ENCODE data around the gene TMC8. TPM values are rescaled to one million over a fixed set of nuclear protein-coding genes. Genes with fewer than 3 reads are reported as not detected.

The TMC8 gene
- polyA plus RNA-seq, 1 experiment: not detected

GRCh38 chr17:78128551-78129350, 1.8 kb upstream of the TMC8 start, which contains the start of gene TMC6:
TSS of gene TMC6 (minus strand) at chr17:78128755. CDS start at chr17:78126832, 1,923 bp downstream.
- no peak for DNase-seq (ENCODE audit: low read depth, low spot score)
- ChIA-PET POLR2A (interaction anchor here (0.6 to 0.7 kb wide), 2 partner anchors 13 to 1630 kb away, joined by 3 to 6 read pairs; no protein-coding TSS in a partner anchor), CTCF (interaction anchor here (1.4 kb wide), 1 partner anchor 58 kb away, joined by 4 read pairs; the partner anchor contains the start of genes AFMID and TK1)
- TF ChIP-seq, protein P1, sequence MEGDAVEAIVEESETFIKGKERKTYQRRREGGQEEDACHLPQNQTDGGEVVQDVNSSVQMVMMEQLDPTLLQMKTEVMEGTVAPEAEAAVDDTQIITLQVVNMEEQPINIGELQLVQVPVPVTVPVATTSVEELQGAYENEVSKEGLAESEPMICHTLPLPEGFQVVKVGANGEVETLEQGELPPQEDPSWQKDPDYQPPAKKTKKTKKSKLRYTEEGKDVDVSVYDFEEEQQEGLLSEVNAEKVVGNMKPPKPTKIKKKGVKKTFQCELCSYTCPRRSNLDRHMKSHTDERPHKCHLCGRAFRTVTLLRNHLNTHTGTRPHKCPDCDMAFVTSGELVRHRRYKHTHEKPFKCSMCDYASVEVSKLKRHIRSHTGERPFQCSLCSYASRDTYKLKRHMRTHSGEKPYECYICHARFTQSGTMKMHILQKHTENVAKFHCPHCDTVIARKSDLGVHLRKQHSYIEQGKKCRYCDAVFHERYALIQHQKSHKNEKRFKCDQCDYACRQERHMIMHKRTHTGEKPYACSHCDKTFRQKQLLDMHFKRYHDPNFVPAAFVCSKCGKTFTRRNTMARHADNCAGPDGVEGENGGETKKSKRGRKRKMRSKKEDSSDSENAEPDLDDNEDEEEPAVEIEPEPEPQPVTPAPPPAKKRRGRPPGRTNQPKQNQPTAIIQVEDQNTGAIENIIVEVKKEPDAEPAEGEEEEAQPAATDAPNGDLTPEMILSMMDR (IDR thresholded peaks at IDR 0.05; ENCODE audit: low read depth, low read length): no peak
- H3K27ac ChIP-seq (ENCODE audit: low read depth, low read length): no peak within 1 kb of the TSS
- H3K4me3 ChIP-seq (ENCODE audit: low read depth, low read length): peak within 1 kb of the TSS; percentile 56
- peaks cover 4% of the 10 kb centered on the region; the same call in 1 of the 2 replicates for H3K9me3 ChIP-seq (ENCODE audit: control insufficient read depth, insufficient read depth, low read length)
- H3K27me3 ChIP-seq (ENCODE audit: control insufficient read depth, insufficient read depth, low read length): peaks cover 35% of the 10 kb centered on the region

GRCh38 chr17:78129351-78130089, 1.1 kb upstream of the TMC8 start:
- POLR2A ChIA-PET: no interaction called here
- no peak for DNase-seq (ENCODE audit: low read depth, low spot score)
- CTCF ChIA-PET: interaction anchor here (0.6 kb wide), 1 partner anchor 57 kb away, joined by 3 read pairs; the partner anchor contains the start of gene TK1
- Histone ChIP-seq H3K27me3 (ENCODE audit: control insufficient read depth, insufficient read depth, low read length) (peaks cover 39% of the 10 kb centered on the region), H3K4me3 (ENCODE audit: low read depth, low read length) (no peak overlapping the region), H3K9me3 (ENCODE audit: control insufficient read depth, insufficient read depth, low read length) (peaks cover 4% of the 10 kb centered on the region; the same call in 1 of the 2 replicates), H3K27ac (ENCODE audit: low read depth, low read length) (no peak overlapping the region)
- TF ChIP-seq, protein P1 (IDR thresholded peaks at IDR 0.05; ENCODE audit: low read depth, low read length): no peak

DNA sequence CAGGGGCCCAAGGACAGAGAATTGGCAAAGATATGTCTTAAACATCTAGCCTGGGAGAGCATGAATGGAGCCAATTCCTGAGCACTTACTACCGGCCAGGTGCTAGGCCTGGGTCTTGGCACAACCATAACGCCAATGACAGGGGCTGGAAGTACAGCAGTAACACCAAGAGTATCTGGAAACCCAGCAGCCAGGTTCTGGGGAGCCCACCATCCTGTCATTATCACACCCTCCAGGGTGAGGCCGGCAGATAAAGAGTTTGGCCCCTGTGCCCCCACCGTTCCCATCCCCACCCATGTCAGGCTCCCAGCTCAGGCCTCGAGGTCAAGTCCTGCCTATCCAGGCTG, 508 bp upstream of the TMC8 start:
- no peak for DNase-seq (ENCODE audit: low read depth, low spot score)
- ChIA-PET CTCF (interaction anchor here (1.1 kb wide), 1 partner anchor 12 kb away, joined by 4 read pairs; no protein-coding TSS in a partner anchor), POLR2A (no interaction called here)
- Histone ChIP-seq H3K27me3 (ENCODE audit: control insufficient read depth, insufficient read depth, low read length) (peaks cover 45% of the 10 kb centered on the region), H3K27ac (ENCODE audit: low read depth, low read length) (no peak overlapping the region), H3K4me3 (ENCODE audit: low read depth, low read length) (no peak overlapping the region), H3K9me3 (ENCODE audit: control insufficient read depth, insufficient read depth, low read length) (peaks cover 4% of the 10 kb centered on the region; the same call in 1 of the 2 replicates)
- TF ChIP-seq, protein P1 (IDR thresholded peaks at IDR 0.05; ENCODE audit: low read depth, low read length): no peak

DNA sequence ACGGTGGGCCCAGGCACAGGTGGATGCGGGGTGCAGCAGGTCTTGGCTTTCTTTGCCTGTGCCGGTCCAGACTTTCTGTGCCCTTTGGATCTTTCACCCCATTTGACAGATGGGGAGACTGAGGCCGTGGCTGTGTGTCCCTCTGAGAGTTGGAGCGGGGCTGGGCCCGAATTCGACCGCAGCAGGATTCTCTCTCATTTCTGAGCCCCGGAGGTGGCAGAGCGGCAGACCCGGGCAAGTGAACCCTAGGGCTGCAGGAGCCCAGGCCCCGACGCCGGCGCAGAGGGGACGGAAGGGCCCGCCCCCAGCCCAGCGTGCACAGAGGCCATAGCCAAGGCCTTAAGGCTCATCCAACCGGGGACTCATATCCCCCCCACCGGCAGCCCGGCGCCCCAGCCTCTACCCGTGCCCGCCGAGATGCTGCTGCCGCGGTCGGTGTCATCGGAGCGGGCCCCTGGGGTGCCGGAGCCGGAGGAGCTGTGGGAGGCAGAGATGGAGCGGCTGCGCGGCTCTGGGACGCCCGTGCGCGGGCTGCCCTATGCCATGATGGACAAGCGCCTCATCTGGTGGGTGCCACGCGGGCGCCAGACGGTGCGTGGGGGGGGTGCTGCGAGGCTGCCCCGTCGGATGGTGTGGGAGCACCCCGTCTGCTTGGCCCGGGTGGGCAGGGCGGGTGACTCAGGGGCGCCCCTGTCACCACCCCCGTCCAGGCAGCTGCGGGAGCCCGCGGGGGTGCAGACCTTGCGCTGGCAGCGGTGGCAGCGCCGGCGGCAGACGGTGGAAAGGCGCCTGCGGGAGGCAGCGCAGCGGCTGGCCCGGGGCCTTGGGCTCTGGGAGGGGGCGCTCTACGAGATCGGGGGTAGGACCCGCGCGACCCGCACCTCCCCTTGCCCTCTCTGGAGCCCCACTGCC, 857 bp downstream of the TMC8 start:
- Histone ChIP-seq H3K4me3 (ENCODE audit: low read depth, low read length) (no peak overlapping the region), H3K27ac (ENCODE audit: low read depth, low read length) (no peak overlapping the region), H3K27me3 (ENCODE audit: control insufficient read depth, insufficient read depth, low read length) (peaks cover 47% of the 10 kb centered on the region), H3K9me3 (ENCODE audit: control insufficient read depth, insufficient read depth, low read length) (peaks cover 4% of the 10 kb centered on the region; the same call in 1 of the 2 replicates)
- TF ChIP-seq, protein P1 (IDR thresholded peaks at IDR 0.05; ENCODE audit: low read depth, low read length): no peak
- no peak for DNase-seq (ENCODE audit: low read depth, low spot score)
- ChIA-PET POLR2A (no interaction called here), CTCF (interaction anchor here (0.5 to 1.1 kb wide), 2 partner anchors 10 to 100 kb away, joined by 3 to 4 read pairs; no protein-coding TSS in a partner anchor)

All from AG04450 (cell line).